A549 treated with CORT108297 at 1 μM for 4 hours (cell line): ENCODE results near the gene RP9. TPM values are rescaled to one million over a fixed set of nuclear protein-coding genes. Genes with fewer than 3 reads are reported as not detected.

Experiments used
- total RNA-seq: library from RNA; stranded (reverse); fragments of 200-300 nt; extraction: Qiagen RNA extraction; gene quantifications from 5 replicates; pipeline ENCODE4 v1.2.3, GENCODE V29; 2022

The RP9 gene
- 30.8 to 36.3 TPM (median 32.9 TPM) in 5 replicates for total RNA-seq

GRCh38 chr7:33109005-33109757 is at the start of gene RP9:
TSS of gene RP9 (minus strand) at chr7:33109404. CDS start at chr7:33109372, 32 bp downstream.

GRCh38 chr7:33128990-33129805 is 20.0 kb upstream of the RP9 start, which contains the start of gene BBS9:
TSS of gene BBS9 (plus strand) at chr7:33129564. CDS start at chr7:33146253, 16,689 bp downstream.

GRCh38 chr7:33062023-33062781 is 47.0 kb downstream of the RP9 start, which contains the start of gene NT5C3A:
TSS of gene NT5C3A (minus strand) at chr7:33062776. CDS start at chr7:33062705, 71 bp downstream.

Other genes with a start within 250 kb of the RP9 start
- 24.1 to 26.9 TPM (median 24.9 TPM) in 5 replicates for gene KBTBD2, start 217.6 kb downstream of the RP9 start, total RNA-seq
- gene FKBP9, start 152.0 kb downstream of the RP9 start, total RNA-seq, result 71.5 to 131 TPM (median 85.2 TPM) in 5 replicates
- 33.8 to 45.4 TPM (median 37.5 TPM) in 5 replicates for gene NT5C3A, start 46.6 kb downstream of the RP9 start, total RNA-seq
- 2.6 to 4.0 TPM (median 3.2 TPM) in 5 replicates for gene BBS9, start 20.2 kb upstream of the RP9 start, total RNA-seq